Stomach (tissue), 9 donors: Measurements from ENCODE around the gene TMEM198. TPM values are rescaled to one million over a fixed set of nuclear protein-coding genes. Genes with fewer than 3 reads are reported as not detected.

ENCODE experiments used
- DNase-seq, 2 donors: peaks; one replicate each; pipeline versions ENCODE4 v3.0.0 to v3.0.0-alpha.2; 2013 to 2019
- H3K27ac ChIP-seq, 5 donors: fragments of 200-600 bp in 4 of 5; sonication (generic) in 4 of 5; one replicate each; pipeline ENCODE4 v1.5.1; 2013 to 2019; ENCODE audit warnings: mild to moderate bottlenecking in 1 of 5, moderate library complexity in 1 of 5
- H3K27me3 ChIP-seq, 3 donors: fragments of 200-600 bp; sonication (generic); one replicate each; pipeline ENCODE4 v1.5.1; 2017 to 2019; ENCODE audit warnings: mixed run types in 1 of 3
- H3K36me3 ChIP-seq, 4 donors: fragments of 200-600 bp; sonication (generic); 1 replicate in 3 of 4; 2 replicates in 1 of 4; pipeline ENCODE4 v1.5.1; 2016 to 2019
- H3K4me1 ChIP-seq, 4 donors: fragments of 200-600 bp; sonication (generic); one replicate each; pipeline ENCODE4 v1.5.1; 2016 to 2019
- H3K4me3 ChIP-seq, 4 donors: fragments of 200-600 bp; sonication (generic) in 3 of 4; one replicate each; pipeline ENCODE4 v1.5.1; 2016 to 2019; ENCODE audit warnings: mild to moderate bottlenecking in 1 of 4
- H3K9me3 ChIP-seq, 4 donors: fragments of 200-600 bp; sonication (generic); one replicate each; pipeline ENCODE4 v1.5.1; 2016 to 2019
- EP300 ChIP-seq: sonication (generic); formaldehyde crosslinking; IDR thresholded peaks from one replicate; pipeline ENCODE4 v1.6.1; 2017; ENCODE audit warnings: antibody characterized with exemption
- POLR2A ChIP-seq, 4 donors: fragments of 450-650 bp; IDR thresholded peaks; one replicate each; pipeline ENCODE4 v1.6.1; 2016; ENCODE audit warnings: antibody characterized with exemption in 4 of 4, control low read depth in 2 of 4, mild to moderate bottlenecking in 1 of 4, moderate library complexity in 1 of 4
- POLR2AphosphoS5 ChIP-seq, 3 donors: sonication (generic); formaldehyde crosslinking; IDR thresholded peaks; one replicate each; pipeline ENCODE4 v1.6.1; 2016; ENCODE audit warnings: antibody characterized with exemption in 3 of 3
- WGBS, 5 donors: extraction: QIAGEN DNeasy Blood & Tissue Kit in 3 of 5; methylation state at CpG; one replicate each; pipeline versions ENCODE4 v1.1.5 to v1.1.7; 2013 to 2018; 5-methylcytosine and 5-hydroxymethylcytosine counted together
- intact Hi-C: fragments of 100-400 bp; cut with DNase I; formaldehyde crosslinking; loops from one replicate; pipeline ENCODE4 v1.15.1; 2023; ENCODE audit warnings: low total_unique reads
- polyA plus RNA-seq, 3 donors: library from polyadenylated mRNA; stranded (reverse); fragments of 200-250 nt; gene quantifications; one replicate each; pipeline ENCODE4 v1.2.3, GENCODE V29; 2013
- total RNA-seq, 5 donors: library from RNA; depleted of rRNA; stranded (reverse); fragments of >200 nt; gene quantifications; one replicate each; pipeline versions ENCODE4 v1.1.0 to v1.2.3, GENCODE V29; 2014 to 2016
- TF ChIP-seq, protein P1 (sequence below), 7 experiments: fragments of 450-650 bp in 4 of 7; fragments of 200-600 bp in 3 of 7; sonication (generic) in 3 of 7; IDR thresholded peaks; one replicate each; pipeline ENCODE4 v1.5.1; 2016 to 2019; ENCODE audit warnings: antibody characterized with exemption in 7 of 7, control low read depth in 2 of 7, mild to moderate bottlenecking in 1 of 7
- donor health status: healthy with polysubstance abuse.
- donor health status: Bipolar disorder and iron deficiency.
- donor health status: healthy.

The TMEM198 gene
- total and polyA plus RNA-seq, 8 donors, result 0.92 to 7.5 (median 2.4) TPM; not detected in 2

DNA sequence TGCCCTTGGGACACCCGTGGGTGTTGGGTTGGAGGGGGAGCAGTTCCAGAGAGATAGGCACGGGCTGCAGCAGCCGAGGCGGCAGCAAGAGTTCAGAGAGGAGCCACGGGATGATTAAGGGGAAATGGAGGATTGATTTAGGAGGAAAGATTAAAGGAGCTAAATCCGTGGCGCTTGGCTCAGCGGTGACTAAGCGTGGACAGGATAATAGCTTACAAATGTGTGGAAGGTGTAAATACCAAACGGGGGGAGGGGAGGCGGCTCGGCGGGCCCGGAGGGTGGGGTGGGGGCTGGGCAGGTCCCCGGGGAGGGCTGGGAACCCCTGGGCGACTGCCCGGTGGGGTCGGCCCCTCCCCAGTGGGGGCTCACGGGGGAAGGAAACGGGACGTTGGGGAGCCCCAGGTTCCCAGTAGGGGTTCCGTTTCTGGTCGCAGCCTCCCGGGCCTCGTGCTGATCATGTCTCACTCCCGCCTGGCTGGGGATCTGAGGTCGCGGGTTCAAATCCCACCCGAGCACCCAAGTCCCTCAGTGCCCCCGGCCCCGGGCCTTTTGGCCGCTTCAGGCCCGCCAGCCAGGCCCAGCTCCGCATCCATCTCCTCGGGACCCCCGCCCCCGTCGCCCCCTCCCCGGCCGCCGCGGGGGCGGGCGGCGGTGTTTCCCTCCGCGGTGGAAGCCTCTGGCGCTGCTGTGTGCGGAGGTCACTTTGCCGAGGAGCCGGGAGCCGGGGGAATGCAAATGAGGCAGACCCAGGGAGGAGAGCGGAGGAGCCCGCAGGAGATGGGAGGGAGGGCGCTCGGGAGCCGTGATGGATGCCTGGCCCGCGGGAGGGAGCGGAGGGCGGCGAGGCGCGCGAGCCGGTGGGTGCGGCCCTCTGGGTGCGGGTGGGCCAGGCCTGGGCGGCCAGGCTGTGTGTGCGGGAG lies 21.5 kb upstream of the TMEM198 start:
- Histone ChIP-seq H3K4me3 (peak overlapping the region; percentile 27 to 39 (median 34)), H3K36me3 (no peaks in the 10 kb centered on the region), H3K9me3 (no peaks in the 10 kb centered on the region), H3K27ac (peak overlapping the region in 4 of 5 donors; percentile 22 to 69 (median 49)), H3K4me1 (peaks cover 14 to 29% (median 28%) of the 10 kb centered on the region in 4 donors), H3K27me3 (peaks cover 0 to 94% (median 72%) of the 10 kb centered on the region in 3 donors)
- intact Hi-C loops, result no loop called here
- peak in 1 of 2 donors; percentile 81 for DNase-seq
- TF ChIP-seq, protein P1, sequence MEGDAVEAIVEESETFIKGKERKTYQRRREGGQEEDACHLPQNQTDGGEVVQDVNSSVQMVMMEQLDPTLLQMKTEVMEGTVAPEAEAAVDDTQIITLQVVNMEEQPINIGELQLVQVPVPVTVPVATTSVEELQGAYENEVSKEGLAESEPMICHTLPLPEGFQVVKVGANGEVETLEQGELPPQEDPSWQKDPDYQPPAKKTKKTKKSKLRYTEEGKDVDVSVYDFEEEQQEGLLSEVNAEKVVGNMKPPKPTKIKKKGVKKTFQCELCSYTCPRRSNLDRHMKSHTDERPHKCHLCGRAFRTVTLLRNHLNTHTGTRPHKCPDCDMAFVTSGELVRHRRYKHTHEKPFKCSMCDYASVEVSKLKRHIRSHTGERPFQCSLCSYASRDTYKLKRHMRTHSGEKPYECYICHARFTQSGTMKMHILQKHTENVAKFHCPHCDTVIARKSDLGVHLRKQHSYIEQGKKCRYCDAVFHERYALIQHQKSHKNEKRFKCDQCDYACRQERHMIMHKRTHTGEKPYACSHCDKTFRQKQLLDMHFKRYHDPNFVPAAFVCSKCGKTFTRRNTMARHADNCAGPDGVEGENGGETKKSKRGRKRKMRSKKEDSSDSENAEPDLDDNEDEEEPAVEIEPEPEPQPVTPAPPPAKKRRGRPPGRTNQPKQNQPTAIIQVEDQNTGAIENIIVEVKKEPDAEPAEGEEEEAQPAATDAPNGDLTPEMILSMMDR (IDR thresholded peaks at IDR 0.05), result no peak
- no peak for TF ChIP-seq POLR2AphosphoS5 (IDR thresholded peaks at IDR 0.05)
- no peak for TF ChIP-seq EP300
- no peak for TF ChIP-seq POLR2A (IDR thresholded peaks at IDR 0.05)
- WGBS, 5 donors, result 2 to 7% (median 3%) methylated on average over 29 to 70 of the region's 70 CpGs

DNA sequence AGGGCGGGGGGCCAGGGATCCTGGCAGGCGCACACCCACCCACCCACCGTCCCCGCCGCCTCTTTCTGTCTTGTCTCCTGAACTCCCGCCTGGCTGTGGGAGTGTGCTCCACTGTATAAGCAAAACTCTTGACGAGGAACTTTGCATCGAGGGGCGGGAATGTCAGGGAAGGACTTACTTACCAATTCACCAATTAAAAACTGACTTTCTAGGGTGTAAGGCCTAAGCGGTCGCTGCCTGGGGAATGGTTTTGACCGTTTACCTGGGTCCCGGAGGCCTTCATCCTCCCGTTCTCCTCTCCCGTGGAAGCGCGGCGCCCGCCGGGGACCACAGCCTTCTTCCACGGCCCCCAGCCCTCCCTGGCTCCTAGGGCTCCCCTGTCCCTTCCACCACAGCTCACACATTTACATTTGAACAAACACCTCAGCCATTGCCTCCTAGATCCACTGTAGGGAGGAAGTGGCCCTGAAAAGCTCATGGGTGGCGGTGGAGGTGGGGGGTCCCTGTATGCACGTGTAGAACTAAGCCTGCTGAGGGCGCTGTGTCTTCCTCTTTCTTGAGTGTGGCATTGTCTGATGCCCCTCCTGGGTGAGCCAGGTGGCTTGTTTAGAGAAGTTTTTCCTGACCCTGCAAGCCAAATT lies 20.7 kb upstream of the TMEM198 start:
- DNase-seq, result no peak
- Histone ChIP-seq H3K27ac (peak overlapping the region in 2 of 5 donors; percentile 58 to 69), H3K9me3 (no peaks in the 10 kb centered on the region), H3K27me3 (peaks cover 0 to 94% (median 73%) of the 10 kb centered on the region in 3 donors), H3K4me3 (peak overlapping the region; percentile 27 to 39 (median 34)), H3K36me3 (no peaks in the 10 kb centered on the region), H3K4me1 (peaks cover 14 to 32% (median 28%) of the 10 kb centered on the region in 4 donors)
- TF ChIP-seq POLR2AphosphoS5 (IDR thresholded peaks at IDR 0.05), result no peak
- TF ChIP-seq EP300, result no peak
- no peak for TF ChIP-seq POLR2A (IDR thresholded peaks at IDR 0.05)
- TF ChIP-seq, protein P1 (IDR thresholded peaks at IDR 0.05), result no peak
- intact Hi-C loops, result no loop called here
- WGBS, 5 donors, result 19 to 23% (median 21%) methylated on average over 17 to 24 of the region's 24 CpGs

DNA sequence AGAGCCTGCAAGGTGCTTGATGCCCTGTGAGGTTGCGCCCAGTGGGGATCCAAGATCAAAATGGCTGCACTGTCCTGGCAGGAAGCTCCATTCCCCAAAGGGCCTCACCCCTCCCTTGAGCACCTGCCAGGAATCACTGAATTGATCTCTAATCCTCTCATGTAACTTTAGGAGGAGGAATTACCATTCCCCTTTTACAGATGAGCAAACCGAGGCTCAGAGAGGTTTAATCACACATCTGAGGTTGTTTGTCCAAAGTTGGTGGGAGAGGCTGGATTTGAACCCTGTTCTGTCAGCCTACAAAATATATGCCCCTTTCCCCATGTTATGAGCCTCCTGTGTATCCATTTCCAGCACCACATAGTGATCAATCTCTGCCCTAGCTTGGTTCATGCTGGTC lies 19.0 kb upstream of the TMEM198 start:
- H3K9me3 ChIP-seq, result no peaks in the 10 kb centered on the region
- intact Hi-C loops, result loop anchor here (5.0 kb wide), 1 partner anchor 48 kb away; no protein-coding TSS in a partner anchor
- TF ChIP-seq POLR2A (IDR thresholded peaks at IDR 0.05), result no peak
- TF ChIP-seq, protein P1 (IDR thresholded peaks at IDR 0.05), result no peak
- no peak for TF ChIP-seq POLR2AphosphoS5 (IDR thresholded peaks at IDR 0.05)
- TF ChIP-seq EP300, result no peak
- H3K4me3 ChIP-seq, result no peak overlapping the region
- WGBS, 5 donors, result 83 to 94% (median 89%) methylated on average over 1 to 2 of the region's 2 CpGs
- DNase-seq, result no peak
- H3K4me1 ChIP-seq, result peaks cover 14 to 34% (median 30%) of the 10 kb centered on the region in 4 donors
- H3K36me3 ChIP-seq, result no peaks in the 10 kb centered on the region
- H3K27ac ChIP-seq, result no peak overlapping the region
- H3K27me3 ChIP-seq, result peaks cover 0 to 100% (median 82%) of the 10 kb centered on the region in 3 donors

DNA sequence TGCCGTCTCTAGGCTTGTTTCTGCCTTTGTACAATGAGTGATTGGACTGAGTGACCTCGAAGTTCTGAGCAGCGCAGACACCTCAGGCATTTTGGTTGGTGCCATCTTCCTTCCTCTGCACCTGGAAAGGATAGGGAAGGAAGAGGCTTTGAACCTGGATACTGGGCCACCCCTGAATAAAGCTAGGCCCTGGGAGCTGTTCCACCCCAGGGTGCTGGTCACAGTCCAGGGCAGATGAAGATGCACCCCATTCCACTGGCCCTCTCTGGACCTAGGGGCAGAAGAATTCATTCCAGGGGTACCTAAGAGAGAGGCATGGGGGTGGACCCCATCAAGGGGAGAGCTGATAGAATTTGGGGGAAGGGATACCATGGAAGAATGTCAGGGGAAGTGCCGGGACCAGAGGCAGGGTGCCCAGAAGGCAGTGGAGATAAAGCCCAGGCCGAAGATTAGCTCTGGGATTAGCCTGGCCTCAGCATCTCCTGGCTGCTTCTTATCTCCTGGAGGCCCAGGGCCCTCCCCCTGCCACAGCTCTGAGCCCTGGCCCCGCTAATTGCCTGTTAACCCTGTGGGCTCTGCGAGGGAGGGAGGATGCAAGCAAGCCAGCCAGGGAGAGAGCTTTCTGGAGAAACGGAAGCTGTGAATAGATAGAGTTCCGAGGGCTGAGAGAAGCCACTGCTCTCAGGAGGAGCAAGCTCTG lies 18.1 kb upstream of the TMEM198 start:
- WGBS, 5 donors, result 38 to 43% (median 39%) methylated on average over 9 of the region's 9 CpGs
- no peaks in the 10 kb centered on the region for H3K36me3 ChIP-seq
- no peak overlapping the region for H3K27ac ChIP-seq
- DNase-seq, result peak in 1 of 2 donors; percentile 69
- H3K27me3 ChIP-seq, result peaks cover 0 to 100% (median 76%) of the 10 kb centered on the region in 3 donors
- TF ChIP-seq POLR2A (IDR thresholded peaks at IDR 0.05) (no peak), EP300 (no peak), POLR2AphosphoS5 (IDR thresholded peaks at IDR 0.05) (no peak)
- TF ChIP-seq, protein P1 (IDR thresholded peaks at IDR 0.05), result no peak
- no peak overlapping the region for H3K4me3 ChIP-seq
- intact Hi-C loops, result loop anchor here (5.0 kb wide), 1 partner anchor 48 kb away; no protein-coding TSS in a partner anchor
- no peaks in the 10 kb centered on the region for H3K9me3 ChIP-seq
- peaks cover 14 to 42% (median 35%) of the 10 kb centered on the region in 4 donors for H3K4me1 ChIP-seq
